HG03039 (cell line): ENCODE measurements around the gene CST4.
"Not testable (repeated sequence)": the region's sequence is repeated elsewhere in the genome, so short reads cannot be mapped to it uniquely, and the experiment has no call there.

ENCODE experiments used
- ATAC-seq: cut with Tn5 transposase; IDR thresholded peaks from one replicate; pipeline ENCODE4 v1.9.1; 2021; ENCODE audit warnings: mild to moderate bottlenecking, moderate library complexity; ENCODE audit not compliant: unreplicated experiment

Gene CST4, protein sequence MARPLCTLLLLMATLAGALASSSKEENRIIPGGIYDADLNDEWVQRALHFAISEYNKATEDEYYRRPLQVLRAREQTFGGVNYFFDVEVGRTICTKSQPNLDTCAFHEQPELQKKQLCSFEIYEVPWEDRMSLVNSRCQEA

DNA sequence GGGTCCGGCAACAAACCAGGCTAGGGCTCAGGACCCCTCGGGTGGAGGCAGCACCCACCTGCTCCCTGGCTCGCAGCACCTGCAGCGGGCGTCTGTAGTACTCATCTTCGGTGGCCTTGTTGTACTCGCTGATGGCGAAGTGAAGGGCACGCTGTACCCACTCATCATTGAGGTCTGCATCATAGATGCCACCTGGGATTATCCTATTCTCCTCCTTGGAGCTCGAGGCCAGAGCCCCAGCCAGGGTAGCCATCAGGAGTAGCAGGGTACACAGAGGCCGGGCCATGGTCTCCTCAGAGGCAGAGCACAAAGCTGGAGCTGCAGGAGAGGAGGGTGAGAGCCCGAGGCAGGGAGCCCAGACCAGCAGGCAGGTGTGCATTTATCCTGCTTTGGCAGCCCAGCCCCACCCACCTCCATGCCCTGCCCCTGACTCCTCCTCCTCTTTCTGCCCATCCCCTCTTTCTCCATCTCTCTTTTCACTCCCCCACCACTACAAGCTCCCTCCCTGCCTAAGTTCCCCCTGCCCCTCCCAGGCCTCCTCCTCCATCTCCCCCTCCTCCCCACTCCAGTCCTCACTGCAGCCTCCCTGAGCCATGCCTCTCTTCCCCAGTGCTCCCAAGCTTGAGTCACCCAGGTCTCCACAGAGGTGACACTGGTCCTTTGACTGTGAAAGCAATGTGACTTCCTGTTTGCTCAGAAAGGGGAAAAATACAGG lies at the start of gene CST4:
CST4 (minus strand) TSS at position 355 of the 715 bp plus-strand sequence; CDS start at position 286, 69 bp downstream.
- not testable (repeated sequence) for ATAC-seq

DNA sequence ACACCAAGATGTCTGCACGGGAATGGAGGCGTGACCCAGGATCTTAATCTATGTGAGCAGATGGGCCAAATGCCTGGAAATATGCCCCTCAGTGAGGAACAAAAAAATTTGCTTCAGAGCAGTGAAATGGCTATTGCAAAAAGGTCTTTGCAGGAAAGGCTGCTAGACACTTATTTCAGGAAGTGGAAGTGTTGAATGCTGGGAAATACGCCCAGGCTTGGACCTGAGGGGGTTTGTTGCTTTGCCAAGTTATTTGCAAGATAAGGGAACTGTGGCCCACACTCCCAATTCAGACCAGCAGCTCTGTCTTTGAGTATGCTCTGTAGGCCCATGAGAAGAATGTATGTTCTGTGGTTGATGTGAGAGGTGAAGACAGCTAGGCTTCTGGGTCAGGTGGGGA lies 46.6 kb upstream of the CST4 start:
- ATAC-seq: not testable (repeated sequence)

DNA sequence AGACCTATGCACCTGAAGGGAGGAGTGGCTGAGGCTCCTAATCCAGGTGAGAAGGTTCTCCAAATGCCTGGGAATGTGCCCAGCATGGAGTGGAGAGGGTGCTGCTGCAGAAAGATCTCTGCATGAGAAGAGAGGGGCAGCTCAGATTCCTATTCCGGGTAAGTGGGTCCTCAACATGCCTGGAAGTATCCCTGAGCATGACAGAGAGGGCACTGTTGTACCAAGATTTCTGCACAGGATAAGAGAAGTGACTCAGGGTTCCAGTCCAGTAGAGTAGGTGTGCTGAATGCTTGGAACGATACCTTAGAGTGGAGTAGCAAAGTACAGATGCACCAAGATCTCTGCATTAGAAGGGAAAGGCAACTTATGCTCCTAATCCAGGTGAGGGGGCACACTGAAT lies 46.1 kb upstream of the CST4 start:
- ATAC-seq: not testable (repeated sequence)

DNA sequence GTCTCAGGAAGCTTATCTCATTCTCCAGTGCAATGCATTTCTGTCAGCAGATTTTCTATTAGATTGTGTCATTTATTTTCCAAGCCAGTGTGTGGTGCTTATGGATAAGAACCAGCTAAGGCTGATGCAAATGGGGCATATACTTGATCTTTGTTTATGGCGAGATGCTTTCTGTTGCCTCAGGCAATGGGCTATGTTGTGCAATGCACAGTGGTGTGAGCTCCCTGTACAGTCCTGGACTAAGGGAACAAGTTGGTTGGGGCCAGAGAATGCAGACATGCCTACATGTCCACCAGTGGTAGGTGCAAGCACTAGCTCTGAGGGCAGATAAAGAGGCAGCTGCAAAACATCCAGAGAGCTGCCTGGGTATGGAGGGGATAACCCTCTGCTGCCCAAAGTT lies 45.6 kb upstream of the CST4 start:
- not testable (repeated sequence) for ATAC-seq

DNA sequence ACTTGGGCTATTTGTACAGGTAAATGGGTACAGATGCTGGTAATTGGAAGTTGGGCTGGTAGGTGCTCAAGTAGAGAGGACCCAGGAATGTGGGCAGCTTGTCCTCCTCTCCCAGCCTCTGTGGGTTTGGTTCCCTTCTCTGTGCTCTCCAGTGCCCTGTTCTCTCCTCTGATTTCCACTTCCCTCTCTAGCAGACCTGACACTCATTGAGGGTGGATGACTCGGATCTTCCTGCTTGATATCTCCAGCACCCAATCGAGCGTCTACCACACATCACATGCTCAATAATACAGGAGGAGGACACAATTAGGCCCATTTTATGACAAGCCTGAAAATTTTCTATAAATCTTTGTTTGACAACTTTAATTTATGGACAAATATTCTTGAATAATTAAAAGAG lies 38.2 kb upstream of the CST4 start:
- ATAC-seq: no peak

DNA sequence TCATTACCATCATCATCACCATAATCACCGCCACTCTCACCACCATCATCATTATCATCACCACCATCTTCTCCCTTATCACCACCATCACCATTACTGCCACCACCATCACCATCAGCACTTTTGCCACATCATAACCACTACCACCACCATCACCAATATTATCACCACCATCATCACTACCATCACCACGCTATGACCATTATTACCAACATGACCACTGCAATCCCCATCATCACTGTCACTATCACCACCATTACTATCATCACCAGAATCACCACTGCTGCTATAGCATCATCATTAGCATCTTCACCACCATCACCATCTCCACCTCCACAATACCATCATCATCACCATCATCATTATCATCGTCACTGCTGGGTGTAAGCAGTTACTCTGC lies 36.3 kb upstream of the CST4 start:
- no peak for ATAC-seq

DNA sequence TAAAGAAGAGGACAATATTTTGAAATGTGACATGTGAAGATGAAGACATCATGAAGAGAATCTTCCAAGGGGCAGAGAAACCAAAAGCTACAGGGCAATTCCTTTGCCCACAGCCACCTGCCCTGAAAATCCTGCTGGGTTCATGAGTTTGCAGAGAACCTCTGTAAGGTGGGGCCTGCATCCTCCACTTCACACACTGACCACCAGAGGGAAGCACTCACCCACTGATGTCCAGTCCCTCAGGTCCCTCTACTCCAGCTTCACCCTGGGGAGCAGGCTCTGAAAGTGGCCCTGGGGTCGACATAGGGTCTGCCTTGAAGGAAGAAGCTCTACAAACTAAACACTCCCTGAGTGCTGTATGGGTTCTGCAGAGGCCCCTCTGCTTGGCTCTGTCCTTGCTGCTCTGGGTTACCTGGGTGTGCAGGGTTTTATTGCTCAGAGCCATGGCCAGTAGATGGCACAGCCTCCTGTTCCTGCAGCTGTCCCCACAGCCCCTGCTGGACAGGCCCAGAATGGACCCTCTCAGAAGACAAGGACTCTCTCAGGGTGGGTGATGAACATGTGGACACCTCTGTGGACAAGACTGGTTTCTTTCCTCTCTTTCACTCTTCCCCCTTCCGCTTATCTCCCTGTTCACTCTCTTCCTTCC lies 34.9 kb upstream of the CST4 start:
- ATAC-seq: peak; percentile 70

DNA sequence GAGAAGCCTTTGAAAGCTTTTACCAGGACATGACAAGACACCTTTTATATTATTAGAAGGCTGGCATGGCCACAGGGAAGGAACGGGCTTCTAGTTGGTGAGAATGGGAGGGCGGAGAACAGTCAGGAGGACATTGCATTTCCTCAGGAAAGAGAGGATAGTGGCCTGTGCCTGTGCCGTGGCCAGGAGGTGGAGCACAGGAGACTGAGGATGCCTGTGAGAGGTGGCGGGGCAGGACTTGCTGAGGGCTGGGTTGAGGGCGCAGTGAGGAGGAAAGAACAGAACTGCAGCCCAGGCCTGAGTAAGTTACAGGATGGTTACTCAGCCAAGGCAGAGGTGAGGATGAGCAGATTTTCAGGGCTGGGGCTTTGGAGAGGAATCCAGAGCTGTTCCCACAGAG lies 34.0 kb upstream of the CST4 start:
- not testable (repeated sequence) for ATAC-seq

DNA sequence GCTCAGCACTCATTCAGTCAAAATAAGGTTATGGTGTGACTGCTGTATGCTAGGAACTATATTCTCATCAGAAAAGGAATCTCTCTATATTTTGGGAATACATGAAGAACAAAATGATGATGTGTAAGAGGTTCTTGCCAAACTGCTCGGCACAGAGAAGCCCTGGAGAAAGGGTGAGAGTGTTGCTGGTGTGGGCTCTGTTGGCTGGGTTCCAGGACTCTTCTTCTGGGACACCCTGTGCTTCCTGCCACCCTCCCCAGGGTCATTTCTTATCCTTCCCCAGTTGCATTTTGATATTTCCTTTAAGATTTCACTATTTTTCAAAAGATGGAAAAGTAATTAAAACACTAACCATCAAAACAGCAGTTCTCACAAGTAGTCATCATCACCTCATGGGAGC lies 33.1 kb upstream of the CST4 start:
- ATAC-seq: no peak

DNA sequence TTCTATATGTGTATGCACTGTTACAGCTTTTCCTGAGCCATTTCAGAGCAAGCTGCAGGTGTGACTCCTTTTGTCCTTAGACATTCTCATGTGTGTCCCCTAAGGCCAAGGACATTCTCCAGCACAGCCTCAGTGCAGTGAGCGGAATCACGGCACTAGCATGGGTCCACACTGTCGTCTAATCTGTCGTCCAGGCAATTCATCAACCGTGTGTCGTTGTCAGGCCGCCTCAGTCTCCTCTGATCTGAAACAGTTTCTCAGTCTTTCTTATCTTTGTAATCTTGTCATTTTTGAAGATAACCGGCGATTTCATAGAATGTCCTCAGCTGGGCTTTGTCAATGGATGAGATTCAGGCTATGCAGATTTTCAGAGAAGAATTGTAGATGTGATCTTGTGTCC lies 30.5 kb upstream of the CST4 start:
- not testable (repeated sequence) for ATAC-seq

DNA sequence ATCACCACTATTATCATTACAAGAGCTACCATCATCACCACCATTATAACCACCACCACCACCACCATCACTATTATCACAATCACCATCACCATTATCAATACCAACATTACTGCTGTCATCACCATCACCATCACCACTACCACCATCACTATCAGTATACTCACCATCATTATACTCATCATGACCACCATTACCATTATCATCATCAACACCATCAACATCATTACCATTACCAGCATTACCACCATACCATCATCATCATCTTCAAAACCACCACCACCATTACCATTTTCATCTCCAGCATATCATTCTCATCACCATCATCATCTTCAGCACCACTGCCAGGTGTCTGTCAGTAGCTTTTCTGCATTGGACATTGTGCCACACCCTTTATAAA lies 22.9 kb upstream of the CST4 start:
- not testable (repeated sequence) for ATAC-seq

DNA sequence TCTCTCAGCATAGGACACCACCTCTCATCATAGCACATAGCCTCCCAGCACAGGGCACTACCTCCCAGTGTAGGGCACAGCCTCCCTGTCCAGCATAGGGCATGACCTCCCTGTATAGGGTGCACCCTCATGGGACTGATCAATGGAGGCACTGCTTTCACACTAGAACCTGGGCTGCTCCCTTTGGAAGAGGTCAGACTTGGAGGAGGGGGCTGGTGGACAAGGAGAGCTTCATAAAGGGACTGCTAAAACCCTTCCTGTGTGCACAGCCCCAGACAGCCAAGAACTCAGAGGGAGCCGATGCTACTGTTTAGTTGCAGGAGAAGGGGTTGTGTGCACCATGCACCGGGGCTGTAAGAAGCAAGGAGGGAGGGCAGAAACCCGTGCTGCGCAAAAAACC lies 21.9 kb upstream of the CST4 start:
- ATAC-seq: no peak

DNA sequence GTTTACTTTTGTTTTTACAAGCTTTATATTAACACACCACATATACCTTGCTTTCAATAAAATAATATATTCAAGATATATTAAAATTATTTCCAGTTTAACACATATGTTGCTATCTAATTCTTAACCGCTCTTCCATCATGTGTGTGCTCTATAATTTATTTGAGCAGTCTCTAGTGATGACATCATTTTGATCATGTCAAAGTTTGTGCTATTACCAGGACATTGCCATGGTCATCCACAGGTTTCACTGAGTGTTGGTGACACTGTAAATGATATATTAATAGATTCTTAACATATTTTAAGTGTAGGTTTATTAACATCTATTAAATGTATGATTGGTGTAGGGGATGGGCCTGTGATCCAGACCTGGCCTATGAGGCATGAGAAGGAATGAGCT lies 17.1 kb upstream of the CST4 start:
- no peak for ATAC-seq

DNA sequence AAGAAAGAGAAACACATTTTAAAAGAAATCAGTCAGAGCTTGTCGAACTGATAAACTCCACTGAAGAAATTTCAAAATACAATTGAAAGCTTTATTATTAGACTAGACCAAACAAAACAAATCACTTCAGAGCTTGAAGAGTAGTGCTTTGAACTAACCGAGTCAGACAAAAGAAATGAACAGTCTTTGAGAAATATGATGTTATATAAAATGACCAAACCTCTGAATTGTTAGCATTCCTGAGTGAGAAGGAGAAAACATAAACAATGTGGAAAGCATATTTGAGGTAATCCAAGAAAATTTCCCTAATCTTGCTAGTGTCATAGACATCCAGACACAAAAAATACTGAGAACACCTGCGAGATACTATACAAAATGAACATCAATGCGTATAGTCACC lies 13.2 kb upstream of the CST4 start:
- ATAC-seq: no peak

DNA sequence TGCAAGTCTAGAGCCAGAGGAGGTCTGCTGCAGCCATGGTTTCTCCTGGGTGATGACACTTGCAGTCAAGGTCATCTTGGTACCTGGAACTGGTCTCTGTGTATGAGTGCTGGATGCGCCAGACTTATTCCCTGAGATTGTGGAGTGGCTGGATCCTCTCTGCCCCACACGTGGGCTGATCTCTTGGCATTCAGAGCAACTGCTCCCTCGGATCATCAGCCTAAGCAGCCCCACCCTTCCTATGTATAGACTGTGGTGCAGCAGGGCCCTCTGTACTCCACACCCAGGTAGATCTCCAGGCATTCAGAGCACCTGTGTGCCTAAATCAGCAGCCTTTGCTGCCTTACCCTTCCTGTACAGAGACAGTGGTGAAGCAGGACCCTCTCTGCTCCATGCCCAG lies 12.1 kb upstream of the CST4 start:
- ATAC-seq: no peak

DNA sequence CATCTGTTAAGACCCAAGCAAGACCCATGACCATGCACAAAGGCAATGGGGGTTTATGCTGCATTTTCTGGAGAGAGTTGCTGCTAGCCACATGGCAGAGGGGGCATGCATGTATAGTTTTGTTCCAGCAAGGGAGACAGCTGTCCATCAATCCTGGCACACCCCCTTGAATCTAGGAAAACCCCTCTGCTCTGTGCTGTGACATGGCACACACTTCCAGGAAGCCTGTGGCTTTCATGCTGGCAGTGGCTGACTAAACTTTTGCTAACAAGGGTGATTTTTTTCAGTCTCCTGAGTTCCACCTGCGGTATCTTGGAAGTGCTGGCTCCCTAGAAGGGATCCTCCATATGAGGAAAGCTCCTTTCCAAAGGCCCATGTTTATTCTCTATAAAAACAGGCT lies 9.1 kb upstream of the CST4 start:
- no peak for ATAC-seq

DNA sequence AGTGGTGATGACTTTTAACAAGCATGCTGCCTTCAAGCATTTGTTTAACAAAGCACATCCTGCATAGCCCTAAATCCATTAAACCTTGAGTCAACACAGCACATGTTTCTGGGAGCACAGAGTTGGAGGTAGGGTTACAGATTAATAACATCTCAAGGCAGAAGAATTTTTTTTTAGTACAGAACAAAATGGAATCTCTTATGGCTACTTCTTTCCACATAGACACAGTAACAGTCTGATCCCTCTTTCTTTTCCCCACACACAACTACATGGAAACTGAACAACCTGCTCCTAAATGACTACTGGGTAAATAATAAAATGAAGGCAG lies 6.2 kb upstream of the CST4 start:
- ATAC-seq: not testable (repeated sequence)

DNA sequence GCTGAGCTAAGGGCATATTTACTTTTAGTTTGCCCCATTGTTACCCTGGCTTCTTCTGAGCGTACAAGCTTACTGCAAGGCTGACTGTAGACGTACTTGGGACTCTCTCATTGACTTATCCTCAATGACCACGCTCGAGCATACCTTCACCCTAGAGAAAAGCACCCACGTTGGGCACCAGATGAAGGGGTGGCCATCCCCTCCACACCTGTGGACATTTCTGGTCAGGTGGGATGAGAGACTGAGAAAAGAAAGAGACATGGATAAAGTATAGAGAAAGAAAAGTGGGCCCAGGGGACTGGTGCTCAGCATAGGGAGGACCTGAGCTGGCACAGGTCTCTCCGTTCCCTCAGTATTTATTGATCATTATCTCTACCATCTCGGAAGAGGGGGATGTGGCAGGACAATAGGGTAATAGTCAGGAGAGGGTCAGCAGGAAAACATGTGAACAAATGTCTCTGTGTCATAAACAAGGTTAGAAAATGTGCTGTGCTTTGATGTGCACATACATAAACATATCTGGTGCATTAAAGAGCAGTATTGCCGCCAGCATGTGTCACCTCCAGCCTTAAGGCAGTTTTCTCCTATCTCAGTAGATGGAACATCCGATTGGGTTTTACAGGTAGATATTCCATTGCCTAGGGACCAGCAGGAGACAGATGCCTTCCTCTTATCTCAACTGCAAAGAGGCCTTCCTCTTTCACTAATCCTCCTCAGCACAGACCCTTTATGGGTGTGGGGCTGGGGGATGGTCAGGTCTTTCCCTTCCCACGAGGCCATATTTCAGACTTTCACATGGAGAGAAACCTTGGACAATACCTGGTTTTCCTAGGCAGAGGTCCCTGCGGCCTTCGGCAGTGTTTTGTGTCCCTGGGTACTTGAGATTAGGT lies 5.6 kb upstream of the CST4 start:
- ATAC-seq: not testable (repeated sequence)

DNA sequence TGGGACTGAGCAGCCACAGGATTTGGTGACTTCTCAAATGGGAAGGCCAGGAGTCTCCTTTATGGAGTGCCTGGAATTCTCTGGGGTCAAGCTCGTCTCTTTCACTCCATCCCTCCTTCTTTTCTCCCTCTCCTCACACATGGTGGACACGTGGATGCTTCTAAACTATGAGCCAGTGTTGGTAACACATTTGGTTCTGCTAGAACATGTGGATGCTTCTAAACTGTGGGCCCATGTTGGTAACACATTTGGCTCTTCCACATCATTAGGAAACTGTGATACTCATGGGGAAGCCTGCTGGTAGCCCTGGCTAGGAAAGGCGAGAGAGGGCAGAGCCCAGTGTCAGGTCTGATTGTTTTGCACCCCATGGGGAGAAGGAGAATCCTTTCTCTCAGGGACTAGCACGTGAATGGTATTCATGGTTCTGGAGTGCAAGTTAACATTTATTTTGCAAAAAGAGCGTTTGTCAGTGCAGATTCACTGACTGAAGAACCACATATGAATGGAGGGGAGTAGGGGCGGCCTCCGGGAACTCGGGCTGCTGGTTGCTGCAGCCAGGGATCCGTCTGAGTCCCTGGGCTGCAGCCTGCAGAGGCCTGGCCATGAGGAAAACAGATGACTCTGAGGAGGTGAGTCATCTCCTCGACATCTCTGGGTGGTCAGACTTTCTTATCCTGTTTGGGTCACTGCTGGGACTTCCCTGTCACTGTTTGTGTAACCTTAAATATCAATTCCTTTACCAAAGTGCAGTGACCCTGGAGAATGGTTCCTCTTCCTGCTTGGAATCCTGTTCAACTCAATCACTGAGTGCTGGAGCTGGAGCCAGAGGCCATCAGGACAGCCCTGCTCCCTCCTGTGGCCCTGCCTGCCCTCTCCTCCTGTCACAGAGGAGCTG lies 4.1 kb upstream of the CST4 start:
- not testable (repeated sequence) for ATAC-seq

DNA sequence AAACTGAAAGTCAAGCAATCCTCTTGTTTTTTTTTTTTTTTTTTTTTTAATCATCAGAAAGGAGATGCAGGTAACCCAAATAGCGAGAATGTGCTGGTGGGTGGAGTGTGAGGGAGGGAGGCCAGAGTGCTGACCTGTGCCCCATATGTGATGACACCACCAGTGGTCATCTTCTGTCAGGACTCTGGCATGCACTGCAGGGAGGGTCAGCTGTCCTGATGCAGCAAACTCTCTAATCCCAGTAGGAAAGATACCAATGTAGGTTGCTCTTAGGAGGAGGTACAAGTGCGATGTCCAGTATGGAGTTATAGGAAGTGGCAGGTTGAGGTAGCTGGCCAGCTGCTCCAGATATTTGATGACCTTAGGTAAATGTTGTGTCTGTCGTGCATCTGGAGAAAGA lies 2.8 kb upstream of the CST4 start:
- ATAC-seq: no peak
